Endothelial cell of umbilical vein (primary cell): ENCODE data around the gene ACTN1. TPM values are rescaled to one million over a fixed set of nuclear protein-coding genes. Genes with fewer than 3 reads are reported as not detected.
"Not testable (repeated sequence)": the region's sequence is repeated elsewhere in the genome, so short reads cannot be mapped to it uniquely, and the experiment has no call there.

Source experiments
- BruUV-seq: library from RNA; stranded (reverse); fragments of 400-500 nt; replicated peaks from 2 replicates; lab custom pipeline; 2021; lab: Mats Ljungman, UMichigan
- CTCF ChIA-PET: fragments of 300-600, 350-600 bp; sonication (Branson Sonifier 250); formaldehyde crosslinking; loops from one replicate; lab custom pipeline; 2021; ENCODE audit warnings: antibody characterized with exemption, inconsistent platforms; lab: Charles Lee
- POLR2A ChIA-PET: fragments of 300-600, 350-600 bp; sonication (Branson Sonifier 250); formaldehyde crosslinking; loops from one replicate; lab custom pipeline; 2021; ENCODE audit warnings: antibody characterized with exemption, inconsistent platforms; lab: Charles Lee
- DNase-seq: peaks from one replicate; pipeline ENCODE4 v3.0.0-alpha.2; 2011; ENCODE audit warnings: low read depth, low spot score
- FAIRE-seq: peaks from 2 replicates; lab custom pipeline; 2011; peaks lifted over from hg19 to GRCh38; lab: Jason Lieb, UNC
- H2AFZ ChIP-seq: 2 replicates; pipeline ENCODE4 v1.6.0; 2012; ENCODE audit warnings: low read depth, low read length, control low read depth, inconsistent platforms
- H3K27ac ChIP-seq: 2 replicates; pipeline ENCODE4 v1.5.1; 2011; ENCODE audit warnings: low read depth, mild to moderate bottlenecking, control low read depth, low read length, moderate library complexity; ENCODE audit not compliant: insufficient read depth
- H3K27me3 ChIP-seq, 2 experiments: 2 replicates each; pipeline versions ENCODE4 v1.6.0 to v1.6.1; 2011; ENCODE audit warnings: low read length in 2 of 2, mixed read lengths in 1 of 2; ENCODE audit not compliant: control insufficient read depth in 2 of 2, insufficient read depth in 2 of 2
- H3K36me3 ChIP-seq, 2 experiments: 2 replicates in 1 of 2; 3 replicates in 1 of 2; pipeline ENCODE4 v1.5.1; 2011; ENCODE audit warnings: low read length in 2 of 2, mild to moderate bottlenecking in 1 of 2, moderate library complexity in 1 of 2; ENCODE audit not compliant: control insufficient read depth in 2 of 2, insufficient read depth in 2 of 2; ENCODE audit errors: extremely low read depth in 1 of 2
- H3K4me1 ChIP-seq: 3 replicates; pipeline ENCODE4 v1.5.1; 2011; ENCODE audit warnings: mild to moderate bottlenecking, low read length; ENCODE audit not compliant: control insufficient read depth, insufficient read depth; ENCODE audit errors: extremely low read depth
- H3K4me2 ChIP-seq: 2 replicates; pipeline ENCODE4 v1.6.1; 2011; ENCODE audit warnings: low read length, control low read depth, mixed read lengths; ENCODE audit not compliant: insufficient read depth
- H3K4me3 ChIP-seq, 3 experiments: fragments of 200-600 bp in 1 of 3; sonication (generic), shearing (Covaris generic) in 1 of 3; replicated peaks in 1 of 3; 2 replicates each; pipeline ENCODE4 v1.5.1; 2011 to 2016; ENCODE audit warnings: control low read depth in 3 of 3, low read length in 3 of 3, mild to moderate bottlenecking in 2 of 3, inconsistent platforms in 1 of 3, low read depth in 1 of 3, moderate library complexity in 1 of 3; ENCODE audit not compliant: insufficient read depth in 1 of 3
- H3K79me2 ChIP-seq: 2 replicates; pipeline ENCODE4 v1.6.0; 2012; ENCODE audit warnings: low read length, inconsistent platforms; ENCODE audit not compliant: control insufficient read depth, insufficient read depth
- H3K9ac ChIP-seq: replicated peaks from 2 replicates; pipeline ENCODE3; 2011; ENCODE audit warnings: low read length, control low read depth; ENCODE audit not compliant: insufficient read depth; ENCODE audit errors: extremely low read depth
- H3K9me1 ChIP-seq: replicated peaks from 3 replicates; pipeline ENCODE4 v1.6.0; 2011; ENCODE audit warnings: mild to moderate bottlenecking, low read length; ENCODE audit not compliant: control insufficient read depth, insufficient read depth; ENCODE audit errors: extremely low read depth
- H3K9me3 ChIP-seq: replicated peaks from 2 replicates; pipeline ENCODE4 v1.5.1; 2012; ENCODE audit warnings: low read length, inconsistent platforms; ENCODE audit not compliant: control insufficient read depth, insufficient read depth
- H4K20me1 ChIP-seq: replicated peaks from 2 replicates; pipeline ENCODE3; 2011; ENCODE audit warnings: mild to moderate bottlenecking, low read length; ENCODE audit not compliant: control insufficient read depth, insufficient read depth; ENCODE audit errors: extremely low read depth
- CTCF ChIP-seq, 2 donors: IDR thresholded peaks; 1 replicate in 1 of 2; 2 replicates in 1 of 2; pipeline ENCODE4 v1.5.1; 2011; ENCODE audit warnings: low read length in 2 of 2, mild to moderate bottlenecking in 2 of 2, moderate library complexity in 2 of 2, control low read depth in 1 of 2, inconsistent platforms in 1 of 2, low read depth in 1 of 2; ENCODE audit not compliant: insufficient read depth in 1 of 2; ENCODE audit errors: extremely low read depth in 1 of 2
- EZH2 ChIP-seq: IDR thresholded peaks from 2 replicates; pipeline ENCODE4 v1.6.1; 2012; ENCODE audit warnings: borderline replicate concordance, low read depth, mild to moderate bottlenecking, moderate library complexity, low read length, inconsistent platforms; ENCODE audit not compliant: severe bottlenecking
- FOS ChIP-seq: IDR thresholded peaks from 2 replicates; pipeline ENCODE4 v1.6.1; 2011; ENCODE audit warnings: mild to moderate bottlenecking, low read length, moderate library complexity, borderline replicate concordance; ENCODE audit not compliant: insufficient read depth
- GATA2 ChIP-seq: IDR thresholded peaks from 2 replicates; pipeline ENCODE4 v1.7.0; 2011; ENCODE audit warnings: low read depth, mild to moderate bottlenecking, moderate library complexity, mixed read lengths, low read length; ENCODE audit not compliant: insufficient read length, insufficient read depth
- JUN ChIP-seq: IDR thresholded peaks from 2 replicates; pipeline ENCODE4 v1.6.1; 2011; ENCODE audit warnings: borderline replicate concordance, low read depth; ENCODE audit not compliant: insufficient read length, insufficient read depth
- MAX ChIP-seq: IDR thresholded peaks from 2 replicates; pipeline ENCODE4 v1.6.1; 2011; ENCODE audit not compliant: insufficient read depth, insufficient read length
- MYC ChIP-seq: IDR thresholded peaks from one replicate; pipeline ENCODE4 v1.6.1; 2011; ENCODE audit warnings: mild to moderate bottlenecking, low read depth, low read length
- POLR2A ChIP-seq: IDR thresholded peaks from 2 replicates; pipeline ENCODE4 v1.6.1; 2012; ENCODE audit warnings: low read depth, mild to moderate bottlenecking, control low read depth, low read length
- POLR2AphosphoS5 ChIP-seq: IDR thresholded peaks from 2 replicates; pipeline ENCODE4 v1.6.1; 2012; ENCODE audit warnings: low read depth, mild to moderate bottlenecking, control low read depth, low read length, moderate library complexity; ENCODE audit not compliant: insufficient read depth
- dilution Hi-C: fragments of 300-500 bp; cut with MboI; formaldehyde crosslinking; loops from one replicate; pipeline ENCODE4 v1.15.0; 2019; ENCODE audit warnings: low sequenced_read_pairs; ENCODE audit not compliant: extremely low pct_ligation_motif_present
- intact Hi-C: fragments of 100-400 bp; cut with micrococcal nuclease; formaldehyde crosslinking; loops from one replicate; pipeline ENCODE4 v1.10.0; 2022
- polyA plus RNA-seq, 4 experiments: library from polyadenylated mRNA; depleted of rRNA in 3 of 4; stranded (reverse) in 3 of 4; unstranded in 1 of 4; fragments of >200 nt; gene quantifications; 2 replicates each; pipeline versions ENCODE4 v1.2.1 to v1.2.3, GENCODE V29; 2011 to 2012; ENCODE audit warnings: missing spikeins in 1 of 4
- total RNA-seq: library from RNA; stranded (reverse); gene quantifications from 2 replicates; pipeline ENCODE4 v1.2.3, GENCODE V29; 2021

ACTN1 gene
- total and polyA plus RNA-seq, 2 donors (not counting 3 experiments of a cell fraction or from before 2014, with no cell fraction given) = 442 to 463 TPM

- DNase-seq (no peak), FAIRE-seq (no peak)
- no peak overlapping the region for H3K9ac ChIP-seq
- intact Hi-C loops = no loop called here
- no TSS peak for BruUV-seq
- H3K4me3 ChIP-seq = no peak overlapping the region
- ChIA-PET CTCF (interaction anchor here (1.7 to 1.9 kb wide), 3 partner anchors 15 to 964 kb away, joined by 4 to 10 read pairs (median 4); no protein-coding TSS in a partner anchor), POLR2A (no interaction called here)
- H3K27me3 ChIP-seq = no peaks in the 10 kb centered on the region
- H3K9me3 ChIP-seq = no peaks in the 10 kb centered on the region
- no peaks in the 10 kb centered on the region for H3K36me3 ChIP-seq
- no peak overlapping the region for H2AFZ ChIP-seq
- H3K79me2 ChIP-seq = no peaks in the 10 kb centered on the region
- no peak overlapping the region for H3K4me2 ChIP-seq
- dilution Hi-C loops = no loop called here
- no peaks in the 10 kb centered on the region for H3K9me1 ChIP-seq
- no peaks in the 10 kb centered on the region for H3K4me1 ChIP-seq
- H3K27ac ChIP-seq = no peak overlapping the region
- TF ChIP-seq FOS (no peak), POLR2A (no peak), GATA2 (no peak), MAX (no peak), JUN (no peak), POLR2AphosphoS5 (no peak), CTCF (IDR thresholded peaks at IDR 0.05; ENCODE audit: extremely low read depth in 1 of 2, insufficient read depth in 1 of 2, low read depth in 1 of 2, low read length in 2 of 2) (no peak), EZH2 (no peak), MYC (no peak)
- H4K20me1 ChIP-seq = no peaks in the 10 kb centered on the region
Observed at GRCh38 chr14:68848253-68848652, 130.8 kb downstream of the ACTN1 start.

- FAIRE-seq, intact Hi-C loops, H3K9ac ChIP-seq, H3K9me3 ChIP-seq, H3K4me3 ChIP-seq, H3K4me2 ChIP-seq, H4K20me1 ChIP-seq, H3K36me3 ChIP-seq, H3K79me2 ChIP-seq, H3K9me1 ChIP-seq, POLR2A ChIA-PET, dilution Hi-C loops, CTCF ChIA-PET, DNase-seq, H3K27ac ChIP-seq, H3K27me3 ChIP-seq, H3K4me1 ChIP-seq, BruUV-seq, H2AFZ ChIP-seq: not testable (repeated sequence)
Observed at GRCh38 chr14:68847640-68848039, 131.5 kb downstream of the ACTN1 start.
